Activated CD4-positive, alpha-beta T cell treated with anti-CD3 and anti-CD28 coated beads, Interleukin-2, amount 50 U/mL, for 16 hours (primary cell): ENCODE data around the gene TTC28.

Experiments used
- DNase-seq: peaks from one replicate; pipeline ENCODE4 v3.0.0-alpha.2; 2020

TTC28 gene

DNA sequence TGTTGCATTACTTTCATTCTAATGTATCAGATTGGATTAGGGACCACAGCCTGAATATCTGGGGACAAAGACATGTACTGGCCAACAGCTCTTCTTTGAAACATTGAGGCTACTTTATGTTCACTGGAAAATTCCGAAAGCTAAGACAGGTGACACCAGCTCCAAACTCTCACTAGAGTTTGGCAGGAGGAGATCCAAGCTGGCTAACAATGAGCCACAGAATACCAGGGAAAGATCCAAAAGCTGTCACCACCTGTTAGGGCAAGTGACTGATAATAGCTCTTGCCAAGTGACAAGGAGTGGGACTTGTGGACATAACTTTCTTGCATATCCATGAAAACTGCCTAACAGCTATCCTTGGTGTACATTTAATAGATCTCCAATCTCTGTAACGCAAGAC is 333.3 kb downstream of the TTC28 start:
- no peak for DNase-seq

DNA sequence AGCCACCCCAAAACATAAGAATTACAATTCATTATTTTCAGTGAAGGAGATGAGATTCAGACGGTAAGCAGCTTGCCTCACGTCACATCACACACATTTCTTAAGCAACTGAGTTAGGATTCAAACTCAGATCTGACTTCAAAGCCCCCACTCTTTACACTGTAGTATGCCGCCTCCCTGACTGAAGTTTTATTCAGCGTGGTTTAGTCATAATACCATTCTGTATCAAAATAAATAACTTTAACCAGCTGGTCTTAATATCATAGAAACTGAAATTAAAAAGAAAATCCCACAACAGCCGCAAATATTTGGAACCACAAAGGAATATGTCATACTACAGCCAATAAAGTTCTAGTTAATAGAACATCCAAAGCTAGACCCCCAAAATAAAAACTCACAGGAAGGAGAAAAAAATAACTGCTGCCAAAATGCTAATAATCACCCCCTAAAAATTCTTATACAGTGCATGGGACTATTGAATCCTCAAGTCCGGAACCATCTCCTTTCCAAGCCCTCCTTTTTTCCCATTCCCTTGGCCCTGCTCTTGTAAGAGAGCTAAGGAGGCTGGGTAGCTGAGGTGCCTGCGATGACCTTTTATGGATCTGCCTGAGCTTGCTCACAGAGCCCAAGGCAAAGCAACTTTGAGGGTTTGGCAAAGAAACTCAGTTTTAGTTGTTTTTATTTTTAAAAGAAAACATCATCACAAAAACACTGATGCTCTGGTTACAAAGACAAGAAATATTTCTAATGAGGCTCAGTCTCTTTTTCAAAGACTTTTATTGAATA is 334.5 kb downstream of the TTC28 start:
- DNase-seq = no peak

- DNase-seq = no peak
Observed at GRCh38 chr22:28341001-28341400, 338.6 kb downstream of the TTC28 start.

- DNase-seq = no peak
Observed at GRCh38 chr22:28333088-28333487, 346.6 kb downstream of the TTC28 start.

- DNase-seq = no peak
Observed at GRCh38 chr22:28332410-28332809, 347.2 kb downstream of the TTC28 start.

GRCh38 chr22:28331695-28332094 is 347.9 kb downstream of the TTC28 start:
- no peak for DNase-seq

- peak; percentile 16 for DNase-seq
Observed at GRCh38 chr22:28329186-28330073, 350.2 kb downstream of the TTC28 start.

GRCh38 chr22:28328756-28329155 is 350.9 kb downstream of the TTC28 start:
- peak; percentile 52 for DNase-seq

DNA sequence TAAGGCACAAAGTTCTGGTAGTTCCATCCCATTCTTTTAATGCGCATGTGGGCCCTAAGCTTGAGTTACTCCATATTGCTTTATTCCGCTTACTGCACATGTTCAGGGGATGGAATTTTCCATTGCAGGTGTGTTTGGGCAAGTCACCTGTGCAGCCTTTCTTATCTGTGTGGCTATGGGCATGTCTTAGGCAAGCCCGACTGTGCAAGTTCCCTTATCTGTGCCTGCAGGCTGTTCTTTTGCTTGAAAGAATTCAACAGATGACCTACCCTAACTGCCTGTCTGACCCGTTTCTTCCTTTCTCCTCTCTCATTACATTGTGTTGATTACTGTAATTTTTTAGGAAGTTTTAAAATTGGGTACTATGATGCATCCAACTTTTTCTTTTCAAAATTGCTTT is 363.6 kb downstream of the TTC28 start:
- no peak for DNase-seq

DNA sequence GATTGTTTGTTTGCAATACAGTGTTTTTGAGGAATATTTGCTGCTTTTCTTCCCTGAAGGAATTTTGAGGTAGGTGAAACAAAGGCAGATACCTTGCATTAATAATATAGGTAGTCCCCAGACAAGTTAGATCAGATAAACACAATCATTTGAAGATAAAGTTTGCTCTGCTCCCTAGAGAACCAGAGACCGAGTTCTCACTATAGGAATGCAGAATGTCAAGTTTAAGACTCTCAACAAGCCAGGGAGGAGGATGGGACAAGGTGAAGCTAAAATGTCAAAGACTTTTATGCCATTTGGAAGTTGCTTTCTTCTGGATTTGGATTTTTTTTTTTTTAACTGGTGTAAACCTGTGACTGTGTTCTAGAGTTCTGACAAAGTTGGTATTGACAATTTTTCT is 364.7 kb downstream of the TTC28 start:
- DNase-seq = no peak

- DNase-seq = no peak
Observed at GRCh38 chr22:28310299-28310698, 369.3 kb downstream of the TTC28 start.

GRCh38 chr22:28299753-28300152 is 379.9 kb downstream of the TTC28 start:
- peak; percentile 13 for DNase-seq

DNA sequence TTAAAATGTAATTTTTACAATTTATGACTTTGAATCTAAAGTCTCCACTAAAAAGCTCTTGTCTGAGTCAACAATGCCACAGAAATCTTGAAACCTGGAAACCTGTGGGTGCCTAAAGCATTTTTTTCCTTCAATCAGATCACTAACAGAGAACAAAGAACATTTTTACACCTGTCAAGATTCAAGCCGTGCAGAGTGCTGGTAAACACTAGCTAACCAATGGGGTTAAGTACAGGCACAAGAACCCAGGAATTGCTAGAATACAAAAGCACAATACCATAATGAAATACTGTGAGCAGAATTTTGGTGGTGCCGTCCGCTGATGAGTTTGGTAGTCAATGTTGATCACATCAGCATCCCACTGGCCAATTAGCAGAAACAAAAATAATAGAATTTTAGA is 380.3 kb downstream of the TTC28 start:
- DNase-seq = no peak

DNA sequence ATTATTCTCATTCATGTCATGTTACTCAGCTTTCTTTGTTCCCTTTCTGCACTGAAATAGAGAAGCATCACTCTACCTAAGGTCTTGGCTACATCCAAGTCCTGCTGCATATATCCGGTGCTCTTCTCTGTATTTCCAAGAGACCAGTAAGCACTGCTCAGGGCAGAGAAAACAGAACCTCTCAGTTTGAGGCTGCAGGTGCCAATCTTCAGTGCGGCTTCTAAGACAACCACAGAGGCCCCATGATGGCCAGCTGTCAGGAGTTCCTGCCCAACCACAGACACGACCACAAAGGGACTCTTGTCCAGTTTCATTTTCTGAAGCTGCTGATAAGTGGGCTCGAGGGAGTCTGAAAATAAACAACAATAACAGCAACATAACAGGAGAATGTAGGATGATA is 382.1 kb downstream of the TTC28 start:
- DNase-seq = peak; percentile 3

DNA sequence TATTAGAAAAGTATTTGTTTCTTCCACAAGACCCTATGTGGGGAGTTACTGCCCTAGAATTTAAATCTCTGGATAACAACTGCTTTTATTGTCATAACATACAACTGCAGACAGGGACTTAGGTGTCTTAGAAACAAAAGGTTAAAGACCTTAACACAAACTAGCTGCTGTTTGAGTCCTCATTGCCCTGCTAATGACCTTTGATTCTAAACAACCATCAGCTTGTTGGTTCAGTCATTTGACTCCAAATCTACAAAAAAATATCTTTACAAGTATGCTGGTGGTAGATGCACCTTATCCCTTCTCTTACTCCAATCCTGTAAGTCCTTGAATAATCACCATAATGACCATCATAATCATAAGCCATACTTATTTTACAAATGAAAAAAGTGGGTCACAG is 383.2 kb downstream of the TTC28 start:
- no peak for DNase-seq

GRCh38 chr22:28283068-28283654 is 396.5 kb downstream of the TTC28 start:
- DNase-seq = no peak

DNA sequence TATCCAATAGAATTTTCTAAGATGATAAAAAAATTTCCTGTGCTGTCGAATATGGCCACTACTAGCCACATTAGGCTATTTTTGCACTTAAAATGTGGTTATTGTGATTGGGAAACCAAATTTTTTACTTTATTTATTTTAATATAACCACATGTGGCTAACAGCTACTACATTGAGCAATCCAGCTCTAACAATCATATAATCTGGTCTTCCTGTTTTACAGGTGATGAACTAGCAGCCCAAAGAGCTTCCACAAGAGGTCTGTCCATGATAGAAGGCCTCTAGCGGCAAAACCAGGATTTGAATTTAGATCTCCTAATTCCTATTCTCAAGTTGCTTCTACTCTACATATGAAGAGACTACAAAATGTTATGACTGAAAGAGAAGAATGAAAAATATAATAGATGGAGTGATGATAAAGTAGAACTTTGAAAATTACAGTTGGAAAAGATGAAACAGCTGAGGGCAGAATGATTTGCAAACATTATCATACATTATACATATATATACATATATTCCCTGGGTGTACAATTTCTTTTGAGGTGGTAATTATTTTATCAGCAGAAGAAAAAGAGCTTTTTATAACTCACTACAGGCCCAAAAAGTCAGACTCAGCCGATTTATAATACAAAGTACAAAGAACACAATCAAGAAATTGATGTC is 397.1 kb downstream of the TTC28 start:
- DNase-seq = no peak

- no peak for DNase-seq
Observed at GRCh38 chr22:28279888-28280287, 399.8 kb downstream of the TTC28 start.

- DNase-seq = no peak
Observed at GRCh38 chr22:28269277-28269676, 410.4 kb downstream of the TTC28 start.

DNA sequence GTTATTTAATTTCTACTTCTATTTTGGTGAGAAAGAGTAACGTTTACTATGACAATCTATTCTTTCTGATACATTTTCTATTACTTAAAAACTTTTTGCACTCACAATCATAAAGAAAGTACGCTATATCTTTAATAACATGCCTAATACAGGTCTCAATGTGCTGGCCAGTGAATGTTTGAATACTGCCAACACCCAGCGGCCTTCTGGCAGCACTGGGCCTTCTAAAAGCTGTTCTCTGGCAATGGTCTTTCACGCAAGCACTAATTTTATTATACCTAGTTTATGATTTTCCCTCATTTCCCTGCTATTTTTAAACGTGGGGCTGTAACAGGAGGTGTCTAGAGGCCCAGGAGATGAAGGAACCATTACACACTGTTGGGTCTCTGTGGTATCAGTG is 410.8 kb downstream of the TTC28 start:
- DNase-seq = no peak

DNA sequence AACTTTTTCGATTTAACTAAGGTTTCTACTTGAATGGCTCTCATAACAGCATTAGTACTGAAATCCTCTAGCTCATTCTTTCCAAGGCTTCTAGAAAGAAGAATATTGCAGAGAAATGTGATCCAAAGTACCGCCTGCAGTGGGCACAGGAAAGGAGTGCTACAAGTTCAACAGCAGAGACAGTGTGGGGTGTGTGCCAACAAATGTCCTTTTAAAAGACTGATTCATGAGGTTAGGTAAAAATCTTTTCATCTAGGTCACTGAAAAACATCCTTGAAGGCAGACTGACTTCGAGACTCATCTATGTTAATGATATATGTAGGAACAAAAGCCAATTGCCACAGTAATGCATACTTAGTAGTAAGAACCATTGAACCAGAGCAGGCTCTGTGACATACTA is 411.5 kb downstream of the TTC28 start:
- DNase-seq = no peak

- no peak for DNase-seq
Observed at GRCh38 chr22:28260619-28261018, 419.0 kb downstream of the TTC28 start.

GRCh38 chr22:28259774-28260312 is 419.8 kb downstream of the TTC28 start:
- DNase-seq = no peak
